Hepatocyte (in vitro differentiated cells): ENCODE data around the gene STK32A.

ENCODE experiments used
- EZH2phosphoT487 ChIP-seq: fragments of 200-600 bp; sonication (generic); IDR thresholded peaks from one replicate; pipeline ENCODE4 v1.6.1; 2018; ENCODE audit warnings: antibody characterized with exemption, mild to moderate bottlenecking, low read depth, moderate library complexity; ENCODE audit not compliant: unreplicated experiment, severe bottlenecking
- TF ChIP-seq, protein P1 (sequence below): fragments of 200-600 bp; sonication (generic); IDR thresholded peaks from 2 replicates; pipeline ENCODE4 v1.5.1; 2016; ENCODE audit warnings: antibody characterized with exemption, mild to moderate bottlenecking; ENCODE audit not compliant: poor library complexity

GRCh38 chr5:147396070-147396823 lies 161.4 kb downstream of the STK32A start:
- TF ChIP-seq, protein P1, sequence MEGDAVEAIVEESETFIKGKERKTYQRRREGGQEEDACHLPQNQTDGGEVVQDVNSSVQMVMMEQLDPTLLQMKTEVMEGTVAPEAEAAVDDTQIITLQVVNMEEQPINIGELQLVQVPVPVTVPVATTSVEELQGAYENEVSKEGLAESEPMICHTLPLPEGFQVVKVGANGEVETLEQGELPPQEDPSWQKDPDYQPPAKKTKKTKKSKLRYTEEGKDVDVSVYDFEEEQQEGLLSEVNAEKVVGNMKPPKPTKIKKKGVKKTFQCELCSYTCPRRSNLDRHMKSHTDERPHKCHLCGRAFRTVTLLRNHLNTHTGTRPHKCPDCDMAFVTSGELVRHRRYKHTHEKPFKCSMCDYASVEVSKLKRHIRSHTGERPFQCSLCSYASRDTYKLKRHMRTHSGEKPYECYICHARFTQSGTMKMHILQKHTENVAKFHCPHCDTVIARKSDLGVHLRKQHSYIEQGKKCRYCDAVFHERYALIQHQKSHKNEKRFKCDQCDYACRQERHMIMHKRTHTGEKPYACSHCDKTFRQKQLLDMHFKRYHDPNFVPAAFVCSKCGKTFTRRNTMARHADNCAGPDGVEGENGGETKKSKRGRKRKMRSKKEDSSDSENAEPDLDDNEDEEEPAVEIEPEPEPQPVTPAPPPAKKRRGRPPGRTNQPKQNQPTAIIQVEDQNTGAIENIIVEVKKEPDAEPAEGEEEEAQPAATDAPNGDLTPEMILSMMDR, result no peak
- no peak for TF ChIP-seq EZH2phosphoT487
